H1 (cell line): ENCODE data around the gene OR6C70. TPM values are rescaled to one million over a fixed set of nuclear protein-coding genes. Genes with fewer than 3 reads are reported as not detected.

Experiments
- CTCF ChIA-PET: fragments of 300-600 bp; sonication (Branson Sonifier 250); formaldehyde crosslinking; loops from one replicate; lab custom pipeline; 2021; ENCODE audit not compliant: partially characterized antibody; lab: Charles Lee
- POLR2A ChIA-PET: fragments of 300-600 bp; sonication (Branson Sonifier 250); formaldehyde crosslinking; loops from one replicate; lab custom pipeline; 2021; ENCODE audit warnings: inconsistent platforms; ENCODE audit not compliant: partially characterized antibody; lab: Charles Lee
- DNase-seq, 2 experiments: peaks; one replicate each; pipeline versions ENCODE4 v3.0.0 to v3.0.0-alpha.2; 2010 to 2022; ENCODE audit warnings: low spot score in 2 of 2, low read depth in 1 of 2, mixed read lengths in 1 of 2
- FAIRE-seq: peaks from 2 replicates; lab custom pipeline; 2011; peaks lifted over from hg19 to GRCh38; lab: Jason Lieb, UNC
- H2AFZ ChIP-seq: 2 replicates; pipeline ENCODE4 v1.8.1; 2012; ENCODE audit warnings: low read length, inconsistent platforms
- H2AK5ac ChIP-seq: 2 replicates; pipeline ENCODE4 v1.6.1; 2013; ENCODE audit warnings: low read depth, low read length
- H2BK120ac ChIP-seq: replicated peaks from 2 replicates; pipeline ENCODE3; 2013; ENCODE audit warnings: low read depth, low read length, inconsistent platforms
- H2BK12ac ChIP-seq: 2 replicates; pipeline ENCODE4 v1.6.1; 2013; ENCODE audit warnings: low read depth, low read length
- H2BK15ac ChIP-seq: 2 replicates; pipeline ENCODE4 v1.6.1; 2013; ENCODE audit warnings: low read length
- H2BK20ac ChIP-seq: 2 replicates; pipeline ENCODE4 v1.6.1; 2013; ENCODE audit warnings: low read length
- H2BK5ac ChIP-seq: 2 replicates; pipeline ENCODE4 v1.6.1; 2013; ENCODE audit warnings: low read depth, low read length
- H3K14ac ChIP-seq: 2 replicates; pipeline ENCODE4 v1.6.1; 2013; ENCODE audit warnings: inconsistent platforms; ENCODE audit not compliant: insufficient read length
- H3K18ac ChIP-seq: 2 replicates; pipeline ENCODE4 v1.6.1; 2013; ENCODE audit warnings: low read length; ENCODE audit errors: extremely low read depth
- H3K23ac ChIP-seq: 2 replicates; pipeline ENCODE4 v1.6.1; 2013; ENCODE audit warnings: inconsistent platforms; ENCODE audit not compliant: insufficient read length
- H3K23me2 ChIP-seq: 2 replicates; pipeline ENCODE4 v1.6.1; 2013; ENCODE audit warnings: low read depth, low read length
- H3K27ac ChIP-seq: 2 replicates; pipeline ENCODE4 v1.6.1; 2011; ENCODE audit warnings: low read depth, low read length, inconsistent platforms
- H3K27me3 ChIP-seq, 4 experiments: replicated peaks in 1 of 4; 1 replicate in 1 of 4; 2 replicates in 3 of 4; pipeline versions ENCODE4 v1.6.1 to v1.8.1; 2011 to 2013; ENCODE audit warnings: low read length in 3 of 4, mild to moderate bottlenecking in 3 of 4, inconsistent platforms in 2 of 4, mixed read lengths in 2 of 4, moderate library complexity in 1 of 4; ENCODE audit not compliant: control insufficient read depth in 3 of 4, insufficient read depth in 3 of 4; ENCODE audit errors: extremely low read depth in 1 of 4
- H3K36me3 ChIP-seq, 4 experiments: 2 replicates each; pipeline versions ENCODE4 v1.6.1 to v1.8.1; 2011 to 2013; ENCODE audit warnings: mild to moderate bottlenecking in 4 of 4, low read length in 3 of 4, moderate library complexity in 2 of 4, control low read depth in 1 of 4, inconsistent platforms in 1 of 4; ENCODE audit not compliant: insufficient read depth in 4 of 4, control insufficient read depth in 2 of 4
- H3K4ac ChIP-seq: replicated peaks from 2 replicates; pipeline ENCODE3; 2013; ENCODE audit warnings: low read length, low read depth, mixed read lengths, inconsistent platforms; ENCODE audit not compliant: insufficient read length
- H3K4me1 ChIP-seq, 4 experiments: replicated peaks in 1 of 4; 1 replicate in 1 of 4; 2 replicates in 3 of 4; pipeline versions ENCODE4 v1.6.1 to v1.8.1; 2011 to 2013; ENCODE audit warnings: low read length in 3 of 4, inconsistent platforms in 2 of 4, mixed read lengths in 1 of 4; ENCODE audit not compliant: insufficient read depth in 4 of 4, control insufficient read depth in 3 of 4
- H3K4me2 ChIP-seq, 2 experiments: 2 replicates each; pipeline versions ENCODE4 v1.6.1 to v1.8.1; 2011 to 2013; ENCODE audit warnings: low read depth in 2 of 2, low read length in 2 of 2, control low read depth in 1 of 2, inconsistent platforms in 1 of 2, mild to moderate bottlenecking in 1 of 2; ENCODE audit not compliant: insufficient read depth in 1 of 2
- H3K4me3 ChIP-seq, 4 experiments: fragments of 200-600, 300-600 bp in 1 of 4; sonication (generic), shearing (Covaris generic), sonication (Bioruptor Twin) in 1 of 4; 2 replicates each; pipeline versions ENCODE4 v1.5.1 to v1.8.1; 2011 to 2016; ENCODE audit warnings: low read length in 4 of 4, low read depth in 3 of 4, control low read depth in 2 of 4, inconsistent platforms in 2 of 4, mild to moderate bottlenecking in 2 of 4, mixed read lengths in 1 of 4, moderate library complexity in 1 of 4; ENCODE audit not compliant: insufficient read depth in 2 of 4; ENCODE audit errors: extremely low read depth in 1 of 4
- H3K56ac ChIP-seq: replicated peaks from 2 replicates; pipeline ENCODE3; 2013; ENCODE audit warnings: low read depth, mild to moderate bottlenecking, mixed read lengths, low read length, inconsistent platforms; ENCODE audit not compliant: insufficient read length
- H3K79me1 ChIP-seq: 2 replicates; pipeline ENCODE4 v1.6.1; 2013; ENCODE audit warnings: low read depth, low read length, control low read depth
- H3K79me2 ChIP-seq, 2 experiments: 2 replicates each; pipeline versions ENCODE4 v1.6.1 to v1.8.1; 2012 to 2013; ENCODE audit warnings: low read length in 2 of 2, mild to moderate bottlenecking in 2 of 2, inconsistent platforms in 1 of 2; ENCODE audit not compliant: insufficient read depth in 2 of 2, control insufficient read depth in 1 of 2
- H3K9ac ChIP-seq, 4 experiments: replicated peaks in 1 of 4; 1 replicate in 1 of 4; 2 replicates in 3 of 4; pipeline versions ENCODE4 v1.6.1 to v1.8.1; 2011 to 2013; ENCODE audit warnings: low read depth in 3 of 4, low read length in 3 of 4, control low read depth in 2 of 4, mild to moderate bottlenecking in 2 of 4, moderate library complexity in 2 of 4, inconsistent platforms in 1 of 4; ENCODE audit errors: extremely low read depth in 1 of 4
- H3K9me3 ChIP-seq, 2 experiments: 2 replicates each; pipeline versions ENCODE4 v1.6.1 to v1.8.1; 2012 to 2013; ENCODE audit warnings: mild to moderate bottlenecking in 2 of 2, moderate library complexity in 2 of 2, control low read depth in 1 of 2, inconsistent platforms in 1 of 2, low read depth in 1 of 2, low read length in 1 of 2, mixed read lengths in 1 of 2; ENCODE audit not compliant: insufficient read depth in 2 of 2
- H4K20me1 ChIP-seq, 2 experiments: replicated peaks in 1 of 2; 2 replicates each; pipeline versions ENCODE3 to v1.8.1; 2011 to 2013; ENCODE audit warnings: inconsistent platforms in 2 of 2, low read length in 2 of 2, mild to moderate bottlenecking in 1 of 2; ENCODE audit not compliant: insufficient read depth in 2 of 2, control insufficient read depth in 1 of 2
- H4K5ac ChIP-seq: 2 replicates; pipeline ENCODE4 v1.6.1; 2013; ENCODE audit warnings: low read length, low read depth, mixed read lengths, inconsistent platforms; ENCODE audit not compliant: insufficient read length
- H4K8ac ChIP-seq: 2 replicates; pipeline ENCODE4 v1.8.0; 2013; ENCODE audit warnings: mild to moderate bottlenecking, moderate library complexity, low read length, inconsistent platforms; ENCODE audit not compliant: insufficient read depth; ENCODE audit errors: extremely low read depth
- H4K91ac ChIP-seq: replicated peaks from 2 replicates; pipeline ENCODE3; 2013; ENCODE audit warnings: low read length, mixed read lengths, inconsistent platforms; ENCODE audit not compliant: insufficient read length
- MAFK ChIP-seq: IDR thresholded peaks from 2 replicates; pipeline ENCODE4 v1.6.1; 2012; ENCODE audit warnings: low read depth, mild to moderate bottlenecking, improper control_type of control experiment, low read length
- polyA plus RNA-seq, 7 experiments: library from polyadenylated mRNA; depleted of rRNA in 3 of 7; stranded (reverse) in 5 of 7; unstranded in 2 of 7; fragments of >200 nt in 5 of 7; fragments of 200-250 nt in 2 of 7; gene quantifications; 1 replicate in 5 of 7; 2 replicates in 1 of 7; 4 replicates in 1 of 7; pipeline versions ENCODE4 v1.2.1 to v1.2.3, GENCODE V29; 2011 to 2013; ENCODE audit warnings: missing spikeins in 2 of 7, mixed read lengths in 2 of 7
- total RNA-seq: library from RNA; stranded (reverse); fragmentation: NEBNext Ultra II Directional; extraction: Animal tissue kit (Norgen Biotek cat#: 25700); gene quantifications from 2 replicates; pipeline ENCODE4 v1.2.1, GENCODE V29; 2021

Gene OR6C70
- total and polyA plus RNA-seq, 2 of the 8 experiments (the other 6 are each of a cell fraction or from before 2014, with no cell fraction given), result not detected

DNA sequence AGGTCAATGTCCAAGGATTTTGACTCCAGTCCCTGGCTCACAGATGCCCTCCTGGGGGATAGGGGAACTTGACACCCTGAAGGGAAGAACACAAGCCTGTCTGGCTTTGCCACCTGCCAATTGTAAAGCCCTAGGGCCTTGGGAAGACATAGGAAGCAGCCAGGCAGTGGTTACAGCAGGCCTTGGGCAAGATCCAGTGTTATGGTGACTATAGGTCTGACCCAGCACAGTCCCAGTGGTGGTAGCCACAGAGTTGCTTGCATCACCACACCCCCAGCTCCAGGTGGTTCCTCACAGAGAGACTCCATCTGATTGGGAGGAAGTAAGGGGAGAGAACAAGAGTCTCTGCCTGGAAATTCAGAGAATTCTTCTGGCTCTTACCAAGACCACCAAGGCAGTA is 46.5 kb upstream of the OR6C70 start:
- Histone ChIP-seq H3K4ac (no peak overlapping the region), H3K27ac (no peak overlapping the region), H3K79me2 (no peaks in the 10 kb centered on the region), H3K23ac (no peak overlapping the region), H3K18ac (no peak overlapping the region), H3K4me2 (no peak overlapping the region), H3K79me1 (no peaks in the 10 kb centered on the region), H3K14ac (no peak overlapping the region), H2BK12ac (no peak overlapping the region), H3K27me3 (no peaks in the 10 kb centered on the region), H3K9me3 (peaks cover 0 to 4% of the 10 kb centered on the region in 2 experiments; a peak in 1 of 4 replicates), H4K91ac (no peak overlapping the region), H4K20me1 (no peaks in the 10 kb centered on the region), H2BK120ac (no peak overlapping the region), H3K9ac (no peak overlapping the region), H2BK15ac (no peak overlapping the region), H2AFZ (no peak overlapping the region), H2BK20ac (no peak overlapping the region), H4K8ac (no peak overlapping the region), H3K36me3 (no peaks in the 10 kb centered on the region), H3K56ac (no peak overlapping the region), H4K5ac (no peak overlapping the region), H2BK5ac (no peak overlapping the region), H2AK5ac (no peak overlapping the region), H3K23me2 (no peaks in the 10 kb centered on the region), H3K4me1 (no peaks in the 10 kb centered on the region), H3K4me3 (no peak overlapping the region)
- FAIRE-seq (no peak), DNase-seq (no peak)
- ChIA-PET CTCF (interaction anchor here (0.7 to 1.8 kb wide), 4 partner anchors 8 to 13 kb away, joined by 3 to 5 read pairs (median 4); no protein-coding TSS in a partner anchor), POLR2A (no interaction called here)
- no peak for TF ChIP-seq MAFK
